Smooth muscle cell of the coronary artery (primary cell): ENCODE results near the gene C16orf90. TPM values are rescaled to one million over a fixed set of nuclear protein-coding genes. Genes with fewer than 3 reads are reported as not detected.

Source experiments
- total RNA-seq: library from RNA; depleted of rRNA; stranded (reverse); fragments of >200 nt; gene quantifications from 2 replicates; pipeline ENCODE4 v1.2.3, GENCODE V29; 2014; ENCODE audit warnings: low replicate concordance

Gene C16orf90
- total RNA-seq = not detected in 2 replicates

GRCh38 chr16:3495176-3495575, at the start of gene C16orf90:
C16orf90 (minus strand) TSS chr16:3495489; CDS start chr16:3495421, 68 bp downstream.

Other genes starting within 250 kb of the C16orf90 start
- 0.15 TPM in 1 of 2 replicates, not detected in the other for gene MEFV, start 238.9 kb downstream of the C16orf90 start, total RNA-seq
- gene ZNF263, start 212.0 kb downstream of the C16orf90 start, total RNA-seq = 17.1 and 35.3 TPM in 2 replicates
- 3.9 and 4.7 TPM in 2 replicates for gene TIGD7, start 190.1 kb downstream of the C16orf90 start, total RNA-seq
- 9.7 and 16.1 TPM in 2 replicates for gene ZNF75A, start 190.0 kb downstream of the C16orf90 start, total RNA-seq
- 0.08 and 0.23 TPM in 2 replicates for gene OR2C1, start 139.6 kb downstream of the C16orf90 start, total RNA-seq
- gene ZSCAN32, start 94.5 kb downstream of the C16orf90 start, total RNA-seq = 4.4 and 9.1 TPM in 2 replicates
- 2.0 and 4.9 TPM in 2 replicates for gene ZNF174, start 94.3 kb downstream of the C16orf90 start, total RNA-seq
- gene ZNF597, start 52.0 kb downstream of the C16orf90 start, total RNA-seq = 1.1 and 3.1 TPM in 2 replicates
- 10.2 and 10.4 TPM in 2 replicates for gene NAA60, start 51.8 kb downstream of the C16orf90 start, total RNA-seq
- gene CLUAP1, start 5.5 kb upstream of the C16orf90 start, total RNA-seq = 17.1 and 49.1 TPM in 2 replicates
- gene NLRC3, start 81.9 kb upstream of the C16orf90 start, total RNA-seq = under 0.01 TPM in 2 replicates
- gene SLX4, start 116.1 kb upstream of the C16orf90 start, total RNA-seq = 0.94 and 2.5 TPM in 2 replicates
- 10.4 and 34.2 TPM in 2 replicates for gene DNASE1, start 159.2 kb upstream of the C16orf90 start, total RNA-seq
- 72.4 and 79.3 TPM in 2 replicates for gene TRAP1, start 222.0 kb upstream of the C16orf90 start, total RNA-seq